ENCODE data around the gene EYS. TPM values are rescaled to one million over a fixed set of nuclear protein-coding genes. Genes with fewer than 3 reads are reported as not detected.
"Not testable (repeated sequence)": the region's sequence is repeated elsewhere in the genome, so short reads cannot be mapped to it uniquely, and the experiment has no call there.

EYS gene
- total RNA-seq, 1 experiment from 2014 or later = not detected

- no peak for DNase-seq
- Histone ChIP-seq H3K36me3 (no peaks in the 10 kb centered on the region), H3K4me3 (no peak overlapping the region), H3K27me3 (no peaks in the 10 kb centered on the region), H3K9me3 (no peaks in the 10 kb centered on the region)
These were observed 1452.5 kb downstream of the EYS start for GRCh38 chr6:64254558-64254957.

- H3K9me3 ChIP-seq = no peaks in the 10 kb centered on the region
- no peak for DNase-seq
- H3K4me3 ChIP-seq = no peak overlapping the region
- H3K36me3 ChIP-seq = no peaks in the 10 kb centered on the region
- no peaks in the 10 kb centered on the region for H3K27me3 ChIP-seq
These were observed 1454.8 kb downstream of the EYS start for GRCh38 chr6:64252256-64252655.

- peak; percentile 4 for DNase-seq
- H3K36me3 ChIP-seq = no peaks in the 10 kb centered on the region
- no peaks in the 10 kb centered on the region for H3K27me3 ChIP-seq
- no peaks in the 10 kb centered on the region for H3K9me3 ChIP-seq
- no peak overlapping the region for H3K4me3 ChIP-seq
These were observed 1456.9 kb downstream of the EYS start for GRCh38 chr6:64250126-64250525.

- H3K9me3 ChIP-seq = no peaks in the 10 kb centered on the region
- no peaks in the 10 kb centered on the region for H3K27me3 ChIP-seq
- no peak overlapping the region for H3K4me3 ChIP-seq
- no peak for DNase-seq
- no peaks in the 10 kb centered on the region for H3K36me3 ChIP-seq
These were observed 1457.9 kb downstream of the EYS start for GRCh38 chr6:64249115-64249514.

GRCh38 chr6:64243618-64244017 is 1463.4 kb downstream of the EYS start:
- Histone ChIP-seq H3K27me3 (no peaks in the 10 kb centered on the region), H3K36me3 (no peaks in the 10 kb centered on the region), H3K9me3 (no peaks in the 10 kb centered on the region), H3K4me3 (no peak overlapping the region)
- DNase-seq = no peak

- not testable (repeated sequence) for H3K4me3 ChIP-seq, H3K27me3 ChIP-seq
These were observed 1468.1 kb downstream of the EYS start for GRCh38 chr6:64238908-64239307.

GRCh38 chr6:64238071-64238470 is 1469.0 kb downstream of the EYS start:
- no peak for DNase-seq

More at GRCh38 chr6:64238908-64239307, 1468.1 kb downstream of the EYS start:
- not testable (repeated sequence) for DNase-seq, H3K9me3 ChIP-seq, H3K36me3 ChIP-seq

GRCh38 chr6:64233746-64234145 is 1473.3 kb downstream of the EYS start:
- Histone ChIP-seq H3K36me3 (no peaks in the 10 kb centered on the region), H3K27me3 (no peaks in the 10 kb centered on the region), H3K9me3 (no peaks in the 10 kb centered on the region), H3K4me3 (no peak overlapping the region)
- DNase-seq = no peak

More at GRCh38 chr6:64238071-64238470, 1469.0 kb downstream of the EYS start:
- no peak overlapping the region for H3K4me3 ChIP-seq
- no peaks in the 10 kb centered on the region for H3K36me3 ChIP-seq
- no peaks in the 10 kb centered on the region for H3K27me3 ChIP-seq
- H3K9me3 ChIP-seq = no peaks in the 10 kb centered on the region

GRCh38 chr6:64231928-64232327 is 1475.1 kb downstream of the EYS start:
- no peak for DNase-seq
- Histone ChIP-seq H3K4me3 (no peak overlapping the region), H3K36me3 (no peaks in the 10 kb centered on the region), H3K9me3 (no peaks in the 10 kb centered on the region), H3K27me3 (no peaks in the 10 kb centered on the region)

- Histone ChIP-seq H3K36me3 (no peaks in the 10 kb centered on the region), H3K27me3 (no peaks in the 10 kb centered on the region), H3K9me3 (no peaks in the 10 kb centered on the region), H3K4me3 (no peak overlapping the region)
- DNase-seq = no peak
These were observed 1476.5 kb downstream of the EYS start for GRCh38 chr6:64230530-64230929.

- Histone ChIP-seq H3K4me3 (no peak overlapping the region), H3K9me3 (no peaks in the 10 kb centered on the region), H3K27me3 (no peaks in the 10 kb centered on the region), H3K36me3 (no peaks in the 10 kb centered on the region)
- no peak for DNase-seq
These were observed 1479.2 kb downstream of the EYS start for GRCh38 chr6:64227863-64228262.

- no peaks in the 10 kb centered on the region for H3K36me3 ChIP-seq
- H3K27me3 ChIP-seq = no peaks in the 10 kb centered on the region
- no peak overlapping the region for H3K4me3 ChIP-seq
- no peak for DNase-seq
- H3K9me3 ChIP-seq = no peaks in the 10 kb centered on the region
These were observed 1481.5 kb downstream of the EYS start for GRCh38 chr6:64225503-64225902.

- DNase-seq = peak; percentile 46
- no peaks in the 10 kb centered on the region for H3K27me3 ChIP-seq
- no peaks in the 10 kb centered on the region for H3K9me3 ChIP-seq
These were observed 1482.2 kb downstream of the EYS start for GRCh38 chr6:64224819-64225218.

GRCh38 chr6:64221776-64222175 is 1485.2 kb downstream of the EYS start:
- no peaks in the 10 kb centered on the region for H3K36me3 ChIP-seq
- no peak overlapping the region for H3K4me3 ChIP-seq
- no peaks in the 10 kb centered on the region for H3K27me3 ChIP-seq
- H3K9me3 ChIP-seq = no peaks in the 10 kb centered on the region
- DNase-seq = no peak

More at GRCh38 chr6:64224819-64225218, 1482.2 kb downstream of the EYS start:
- no peak overlapping the region for H3K4me3 ChIP-seq
- no peaks in the 10 kb centered on the region for H3K36me3 ChIP-seq

GRCh38 chr6:64220801-64221200 is 1486.2 kb downstream of the EYS start:
- DNase-seq = no peak
- H3K36me3 ChIP-seq = no peaks in the 10 kb centered on the region
- H3K4me3 ChIP-seq = no peak overlapping the region
- no peaks in the 10 kb centered on the region for H3K9me3 ChIP-seq
- H3K27me3 ChIP-seq = no peaks in the 10 kb centered on the region

- no peaks in the 10 kb centered on the region for H3K36me3 ChIP-seq
- no peaks in the 10 kb centered on the region for H3K9me3 ChIP-seq
- no peak for DNase-seq
- H3K27me3 ChIP-seq = no peaks in the 10 kb centered on the region
- no peak overlapping the region for H3K4me3 ChIP-seq
These were observed 1489.1 kb downstream of the EYS start for GRCh38 chr6:64217721-64218620.

GRCh38 chr6:64214373-64214772 is 1492.7 kb downstream of the EYS start:
- Histone ChIP-seq H3K9me3 (no peaks in the 10 kb centered on the region), H3K36me3 (no peaks in the 10 kb centered on the region), H3K4me3 (no peak overlapping the region), H3K27me3 (no peaks in the 10 kb centered on the region)
- DNase-seq = no peak

GRCh38 chr6:64213697-64214096 is 1493.3 kb downstream of the EYS start:
- Histone ChIP-seq H3K9me3 (no peaks in the 10 kb centered on the region), H3K4me3 (no peak overlapping the region), H3K27me3 (no peaks in the 10 kb centered on the region), H3K36me3 (no peaks in the 10 kb centered on the region)
- no peak for DNase-seq
